Sigmoid colon (tissue), 7 donors: ENCODE results near the gene WTIP. TPM values are rescaled to one million over a fixed set of nuclear protein-coding genes. Genes with fewer than 3 reads are reported as not detected.

Source experiments
- DNase-seq: peaks from one replicate; pipeline ENCODE4 v3.0.0-alpha.2; 2019
- H3K27ac ChIP-seq, 4 donors: fragments of 200-600 bp; sonication (generic); one replicate each; pipeline ENCODE4 v1.5.1; 2016 to 2019; ENCODE audit warnings: mild to moderate bottlenecking in 1 of 4
- H3K27me3 ChIP-seq, 3 donors: fragments of 200-600 bp; sonication (generic); one replicate each; pipeline ENCODE4 v1.5.1; 2019; ENCODE audit warnings: mild to moderate bottlenecking in 1 of 3
- H3K36me3 ChIP-seq, 4 donors: fragments of 200-600 bp; sonication (generic); one replicate each; pipeline ENCODE4 v1.5.1; 2016 to 2019
- H3K4me1 ChIP-seq, 4 donors: fragments of 200-600 bp; sonication (generic); one replicate each; pipeline ENCODE4 v1.5.1; 2017 to 2019
- H3K4me3 ChIP-seq, 4 donors: fragments of 200-600 bp; sonication (generic); one replicate each; pipeline ENCODE4 v1.5.1; 2017 to 2019; ENCODE audit warnings: mild to moderate bottlenecking in 2 of 4, moderate library complexity in 1 of 4
- H3K9me3 ChIP-seq, 4 donors: fragments of 200-600 bp in 3 of 4; sonication (generic) in 3 of 4; one replicate each; pipeline versions ENCODE4 v1.5.1 to v1.6.1; 2013 to 2019
- CTCF ChIP-seq, 4 experiments: fragments of 450-650 bp in 3 of 4; fragments of 200-600 bp in 1 of 4; IDR thresholded peaks; one replicate each; pipeline ENCODE4 v1.5.1; 2016 to 2019; ENCODE audit warnings: antibody characterized with exemption in 4 of 4, mild to moderate bottlenecking in 3 of 4, moderate library complexity in 2 of 4
- EP300 ChIP-seq, 4 donors: sonication (generic); formaldehyde crosslinking; IDR thresholded peaks; one replicate each; pipeline ENCODE4 v1.6.1; 2017; ENCODE audit warnings: antibody characterized with exemption in 4 of 4
- POLR2A ChIP-seq, 2 donors: fragments of 450-650 bp; IDR thresholded peaks; one replicate each; pipeline ENCODE4 v1.6.1; 2016; ENCODE audit warnings: antibody characterized with exemption in 2 of 2, mild to moderate bottlenecking in 2 of 2, moderate library complexity in 2 of 2
- POLR2AphosphoS5 ChIP-seq, 4 donors: sonication (generic); formaldehyde crosslinking; IDR thresholded peaks; one replicate each; pipeline ENCODE4 v1.6.1; 2017; ENCODE audit warnings: antibody characterized with exemption in 4 of 4
- WGBS, 2 donors: extraction: QIAGEN DNeasy Blood & Tissue Kit; methylation state at CpG; one replicate each; pipeline ENCODE4 v1.1.7; 2013; 5-methylcytosine and 5-hydroxymethylcytosine counted together
- intact Hi-C: fragments of 100-400 bp; cut with DNase I; formaldehyde crosslinking; loops from one replicate; pipeline ENCODE4 v1.15.1; 2023
- polyA plus RNA-seq, 3 donors: library from polyadenylated mRNA; stranded (reverse); fragments of 200-250 nt; gene quantifications; one replicate each; pipeline ENCODE4 v1.2.3, GENCODE V29; 2013
- total RNA-seq, 4 donors: library from RNA; depleted of rRNA; stranded (reverse); fragments of >200 nt; gene quantifications; one replicate each; pipeline ENCODE4 v1.1.0, GENCODE V29; 2016
- donor health status: healthy with polysubstance abuse.
- donor health status: Bipolar disorder and iron deficiency.
- donor health status: healthy.

WTIP gene
- total and polyA plus RNA-seq, 7 donors: 2.2 to 20.5 (median 3.3) TPM

DNA sequence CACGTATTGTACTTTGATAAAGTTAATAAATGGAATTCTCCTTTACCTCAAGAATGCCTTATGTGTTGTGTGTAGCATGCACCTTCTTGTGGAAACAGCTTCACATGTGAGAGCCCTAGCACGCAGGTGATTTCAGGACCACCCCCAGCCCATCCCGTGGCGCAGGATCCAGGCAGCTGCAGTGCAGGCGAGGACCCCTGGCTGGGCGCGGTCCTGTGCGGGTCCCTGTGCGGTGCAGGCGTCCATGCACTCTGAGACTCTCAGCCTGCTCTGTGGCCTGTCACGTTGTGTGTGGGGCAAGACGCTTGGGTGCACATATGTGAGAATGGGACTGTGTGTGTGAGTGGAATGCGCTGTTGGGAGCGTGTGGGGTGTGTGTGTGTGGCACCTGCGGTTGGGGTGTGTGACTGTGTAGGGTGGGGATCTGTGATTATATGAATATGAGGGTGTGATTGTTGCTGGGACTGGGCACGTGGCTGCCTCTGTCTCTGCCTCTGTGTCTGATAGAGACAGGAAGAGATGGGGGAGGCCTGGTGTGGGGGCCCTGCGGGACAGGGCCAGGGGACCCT, 30.8 kb downstream of the WTIP start:
- Histone ChIP-seq H3K27ac (no peak overlapping the region), H3K36me3 (no peaks in the 10 kb centered on the region), H3K4me1 (no peaks in the 10 kb centered on the region), H3K9me3 (no peaks in the 10 kb centered on the region), H3K27me3 (no peaks in the 10 kb centered on the region), H3K4me3 (no peak overlapping the region)
- DNase-seq: no peak
- intact Hi-C loops: no loop called here
- no peak for TF ChIP-seq CTCF (IDR thresholded peaks at IDR 0.05)
- TF ChIP-seq EP300 (IDR thresholded peaks at IDR 0.05): no peak
- TF ChIP-seq POLR2AphosphoS5 (IDR thresholded peaks at IDR 0.05): no peak
- TF ChIP-seq POLR2A (IDR thresholded peaks at IDR 0.05): no peak
- WGBS, 2 donors: 77 to 85% methylated on average over 17 of the region's 17 CpGs

GRCh38 chr19:34513767-34514166, 32.2 kb downstream of the WTIP start:
- WGBS, 2 donors: 64 to 87% methylated on average over 6 of the region's 6 CpGs
- no peak for DNase-seq
- H3K27ac ChIP-seq: no peak overlapping the region

GRCh38 chr19:34519602-34520001, 38.0 kb downstream of the WTIP start:
- Histone ChIP-seq H3K27me3 (no peaks in the 10 kb centered on the region), H3K36me3 (no peaks in the 10 kb centered on the region), H3K9me3 (no peaks in the 10 kb centered on the region), H3K27ac (no peak overlapping the region), H3K4me3 (no peak overlapping the region), H3K4me1 (no peaks in the 10 kb centered on the region)
- DNase-seq: no peak
- TF ChIP-seq POLR2A (IDR thresholded peaks at IDR 0.05) (no peak), EP300 (IDR thresholded peaks at IDR 0.05) (no peak), CTCF (IDR thresholded peaks at IDR 0.05) (no peak), POLR2AphosphoS5 (IDR thresholded peaks at IDR 0.05) (no peak)
- WGBS, 2 donors: 45 to 67% methylated on average over 2 of the region's 2 CpGs
- intact Hi-C loops: no loop called here

More at GRCh38 chr19:34513767-34514166, 32.2 kb downstream of the WTIP start:
- no peak for TF ChIP-seq EP300 (IDR thresholded peaks at IDR 0.05)
- no peak for TF ChIP-seq CTCF (IDR thresholded peaks at IDR 0.05)
- no peak for TF ChIP-seq POLR2A (IDR thresholded peaks at IDR 0.05)
- no peak for TF ChIP-seq POLR2AphosphoS5 (IDR thresholded peaks at IDR 0.05)
- H3K27me3 ChIP-seq: no peaks in the 10 kb centered on the region
- H3K36me3 ChIP-seq: no peaks in the 10 kb centered on the region
- H3K9me3 ChIP-seq: no peaks in the 10 kb centered on the region
- no peak overlapping the region for H3K4me3 ChIP-seq
- intact Hi-C loops: no loop called here
- H3K4me1 ChIP-seq: no peaks in the 10 kb centered on the region

- TF ChIP-seq POLR2AphosphoS5 (IDR thresholded peaks at IDR 0.05) (no peak), POLR2A (IDR thresholded peaks at IDR 0.05) (no peak)
- Histone ChIP-seq H3K9me3 (no peaks in the 10 kb centered on the region), H3K36me3 (no peaks in the 10 kb centered on the region), H3K4me3 (no peak overlapping the region), H3K27me3 (no peaks in the 10 kb centered on the region), H3K27ac (no peak overlapping the region), H3K4me1 (no peaks in the 10 kb centered on the region)
- WGBS, 2 donors: 51 to 79% methylated on average over 1 of the region's 1 CpG
- no peak for DNase-seq
- intact Hi-C loops: no loop called here
Observed at GRCh38 chr19:34523408-34523807, 41.9 kb downstream of the WTIP start.

DNA sequence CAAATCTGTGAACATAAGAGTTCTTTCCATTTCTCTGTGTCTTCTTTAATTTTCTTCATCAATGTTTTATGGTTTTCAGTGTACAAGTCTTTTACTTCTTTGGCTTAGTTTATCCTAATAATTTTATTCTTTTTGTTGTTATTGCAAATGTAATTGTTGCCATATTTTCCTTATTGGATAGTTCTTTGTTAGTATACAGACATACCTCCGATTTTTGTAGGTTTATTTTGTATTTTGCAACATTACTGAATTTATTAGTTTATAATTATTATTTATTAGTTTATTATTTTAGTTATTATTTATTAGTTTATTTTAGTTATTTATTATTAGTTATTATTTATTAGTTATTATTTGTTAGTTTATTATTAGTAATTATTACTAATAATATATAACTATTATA, 43.4 kb downstream of the WTIP start:
- 80 to 92% methylated on average over 1 of the region's 1 CpG for WGBS, 2 donors
- intact Hi-C loops: no loop called here
- no peaks in the 10 kb centered on the region for H3K9me3 ChIP-seq
- no peak for DNase-seq
- no peaks in the 10 kb centered on the region for H3K4me1 ChIP-seq
- H3K27ac ChIP-seq: no peak overlapping the region
- H3K36me3 ChIP-seq: no peaks in the 10 kb centered on the region
- no peaks in the 10 kb centered on the region for H3K27me3 ChIP-seq
- H3K4me3 ChIP-seq: no peak overlapping the region
- TF ChIP-seq POLR2A (IDR thresholded peaks at IDR 0.05) (no peak), EP300 (IDR thresholded peaks at IDR 0.05) (no peak), POLR2AphosphoS5 (IDR thresholded peaks at IDR 0.05) (no peak), CTCF (IDR thresholded peaks at IDR 0.05) (no peak)
